GM23338 (cell line): Measurements from ENCODE around the gene UQCC2.

Experiments
- CREB1 ChIP-seq: fragments of 250-450 bp; sonication (Bioruptor Pico); IDR thresholded peaks from 2 replicates; pipeline ENCODE4 v1.5.0; 2020; ENCODE audit warnings: low read depth, mild to moderate bottlenecking, moderate library complexity
- EZH2 ChIP-seq: fragments of 200-600 bp; sonication (generic); IDR thresholded peaks from one replicate; pipeline ENCODE4 v1.8.0; 2017; ENCODE audit warnings: antibody characterized with exemption, mild to moderate bottlenecking, low read depth; ENCODE audit not compliant: unreplicated experiment
- EZH2phosphoT487 ChIP-seq: fragments of 200-600 bp; sonication (generic); IDR thresholded peaks from one replicate; pipeline ENCODE4 v1.8.1; 2018; ENCODE audit warnings: antibody characterized with exemption; ENCODE audit not compliant: unreplicated experiment
- POLR2AphosphoS5 ChIP-seq: IDR thresholded peaks from 2 replicates; pipeline ENCODE4 v1.6.1; 2016; ENCODE audit warnings: antibody characterized with exemption, low read depth
- TF ChIP-seq, protein P1 (sequence below), 2 experiments: fragments of 200-600 bp in 1 of 2; sonication (generic) in 1 of 2; conservative IDR thresholded peaks; 2 replicates each; pipeline versions ENCODE4 v1.5.1 to v1.6.1; 2016 to 2017; ENCODE audit warnings: antibody characterized with exemption in 2 of 2, low read depth in 2 of 2, mild to moderate bottlenecking in 2 of 2, moderate library complexity in 1 of 2

DNA sequence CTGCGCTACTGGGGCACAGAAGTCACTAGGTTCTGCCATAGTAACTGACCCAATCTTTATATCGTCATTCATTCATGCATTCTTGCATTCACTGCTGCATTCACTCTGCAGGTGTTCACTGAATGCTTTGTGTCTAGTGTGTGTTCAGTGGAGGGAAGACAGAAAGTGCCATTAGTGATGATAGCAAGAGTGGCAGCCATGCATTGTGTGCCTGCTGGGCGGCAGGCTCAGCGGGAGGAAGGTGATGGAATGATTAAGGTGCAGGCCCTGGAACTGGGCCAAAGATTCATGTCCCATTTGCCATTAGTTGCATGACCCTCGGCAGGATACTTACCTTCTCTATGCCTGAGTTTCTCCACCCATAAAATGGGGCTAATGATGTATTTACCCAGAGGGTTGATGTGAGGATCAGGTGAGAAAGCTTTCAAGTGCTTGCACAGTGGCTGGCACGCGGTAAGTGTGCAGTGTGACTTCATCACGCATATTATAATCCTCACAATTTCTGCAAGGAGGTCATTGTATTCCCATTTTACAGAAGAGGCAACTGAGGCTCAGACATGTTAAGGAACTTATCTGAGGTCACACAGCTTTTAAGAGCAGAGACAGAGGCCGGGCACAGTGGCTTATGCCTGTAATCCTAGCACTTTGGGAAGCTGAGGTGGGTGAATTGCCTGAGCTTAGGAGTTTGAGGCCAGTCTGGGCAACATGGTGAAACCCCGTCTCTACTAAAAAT is 50.2 kb downstream of the UQCC2 start:
- TF ChIP-seq, protein P1, sequence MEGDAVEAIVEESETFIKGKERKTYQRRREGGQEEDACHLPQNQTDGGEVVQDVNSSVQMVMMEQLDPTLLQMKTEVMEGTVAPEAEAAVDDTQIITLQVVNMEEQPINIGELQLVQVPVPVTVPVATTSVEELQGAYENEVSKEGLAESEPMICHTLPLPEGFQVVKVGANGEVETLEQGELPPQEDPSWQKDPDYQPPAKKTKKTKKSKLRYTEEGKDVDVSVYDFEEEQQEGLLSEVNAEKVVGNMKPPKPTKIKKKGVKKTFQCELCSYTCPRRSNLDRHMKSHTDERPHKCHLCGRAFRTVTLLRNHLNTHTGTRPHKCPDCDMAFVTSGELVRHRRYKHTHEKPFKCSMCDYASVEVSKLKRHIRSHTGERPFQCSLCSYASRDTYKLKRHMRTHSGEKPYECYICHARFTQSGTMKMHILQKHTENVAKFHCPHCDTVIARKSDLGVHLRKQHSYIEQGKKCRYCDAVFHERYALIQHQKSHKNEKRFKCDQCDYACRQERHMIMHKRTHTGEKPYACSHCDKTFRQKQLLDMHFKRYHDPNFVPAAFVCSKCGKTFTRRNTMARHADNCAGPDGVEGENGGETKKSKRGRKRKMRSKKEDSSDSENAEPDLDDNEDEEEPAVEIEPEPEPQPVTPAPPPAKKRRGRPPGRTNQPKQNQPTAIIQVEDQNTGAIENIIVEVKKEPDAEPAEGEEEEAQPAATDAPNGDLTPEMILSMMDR (conservative IDR thresholded peaks at IDR 0.05; ENCODE audit: low read depth in 2 of 2) = no peak
- no peak for TF ChIP-seq POLR2AphosphoS5
- no peak for TF ChIP-seq CREB1 (CRISPR knock-in tag)
- TF ChIP-seq EZH2phosphoT487 = no peak
- TF ChIP-seq EZH2 = no peak
